ENCODE data around the gene NECTIN1.

The NECTIN1 gene

DNA sequence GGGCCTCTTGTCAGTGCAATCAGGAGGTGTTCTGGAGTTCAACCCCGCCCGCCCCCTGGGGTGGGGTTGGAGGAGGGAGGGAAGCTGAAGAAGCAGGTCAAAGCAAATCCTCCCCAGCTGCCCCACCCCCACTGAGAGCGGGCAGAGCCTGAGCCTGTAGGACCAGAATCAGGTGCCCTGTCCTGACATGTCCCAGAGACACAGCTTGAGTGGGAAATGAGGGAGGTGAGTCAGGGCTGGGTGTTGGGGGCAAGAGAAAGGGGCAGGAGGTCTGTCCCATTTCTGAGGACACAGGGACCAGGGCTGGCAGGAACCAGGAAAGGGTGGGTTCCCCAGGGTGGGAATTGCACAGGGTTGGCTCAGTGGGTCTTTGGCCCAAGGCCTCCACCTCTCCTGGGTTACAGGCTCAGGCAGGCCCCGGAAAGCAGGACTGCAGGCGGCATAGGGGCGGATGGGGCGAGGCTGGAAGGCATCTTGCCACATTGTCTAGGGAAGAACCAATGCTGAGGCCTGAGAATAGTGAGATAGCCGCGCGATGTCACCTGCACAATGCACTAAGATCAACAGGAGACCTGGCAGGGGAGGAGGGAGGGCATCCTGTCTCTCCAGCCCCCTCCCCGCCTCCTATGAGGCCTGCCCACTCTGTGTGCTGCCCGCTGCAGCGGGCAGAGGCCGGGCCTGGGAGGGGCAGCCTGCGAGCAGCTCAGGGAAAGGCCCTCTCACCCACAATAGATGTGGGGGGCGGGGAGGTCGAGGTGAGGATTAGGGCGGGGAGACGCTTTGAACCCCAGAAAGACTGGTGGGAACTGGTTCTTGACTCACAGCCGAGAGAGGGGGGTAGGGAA lies 32.4 kb downstream of the NECTIN1 start:
- no peak overlapping the region for H3K4me3 ChIP-seq (ENCODE audit: low read length)
- DNase-seq (ENCODE audit: low read depth) = peak; percentile 100
- TF ChIP-seq, protein P1, sequence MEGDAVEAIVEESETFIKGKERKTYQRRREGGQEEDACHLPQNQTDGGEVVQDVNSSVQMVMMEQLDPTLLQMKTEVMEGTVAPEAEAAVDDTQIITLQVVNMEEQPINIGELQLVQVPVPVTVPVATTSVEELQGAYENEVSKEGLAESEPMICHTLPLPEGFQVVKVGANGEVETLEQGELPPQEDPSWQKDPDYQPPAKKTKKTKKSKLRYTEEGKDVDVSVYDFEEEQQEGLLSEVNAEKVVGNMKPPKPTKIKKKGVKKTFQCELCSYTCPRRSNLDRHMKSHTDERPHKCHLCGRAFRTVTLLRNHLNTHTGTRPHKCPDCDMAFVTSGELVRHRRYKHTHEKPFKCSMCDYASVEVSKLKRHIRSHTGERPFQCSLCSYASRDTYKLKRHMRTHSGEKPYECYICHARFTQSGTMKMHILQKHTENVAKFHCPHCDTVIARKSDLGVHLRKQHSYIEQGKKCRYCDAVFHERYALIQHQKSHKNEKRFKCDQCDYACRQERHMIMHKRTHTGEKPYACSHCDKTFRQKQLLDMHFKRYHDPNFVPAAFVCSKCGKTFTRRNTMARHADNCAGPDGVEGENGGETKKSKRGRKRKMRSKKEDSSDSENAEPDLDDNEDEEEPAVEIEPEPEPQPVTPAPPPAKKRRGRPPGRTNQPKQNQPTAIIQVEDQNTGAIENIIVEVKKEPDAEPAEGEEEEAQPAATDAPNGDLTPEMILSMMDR (IDR thresholded peaks at IDR 0.05; ENCODE audit: insufficient read depth, low read depth, low read length, missing control alignments) = no peak

DNA sequence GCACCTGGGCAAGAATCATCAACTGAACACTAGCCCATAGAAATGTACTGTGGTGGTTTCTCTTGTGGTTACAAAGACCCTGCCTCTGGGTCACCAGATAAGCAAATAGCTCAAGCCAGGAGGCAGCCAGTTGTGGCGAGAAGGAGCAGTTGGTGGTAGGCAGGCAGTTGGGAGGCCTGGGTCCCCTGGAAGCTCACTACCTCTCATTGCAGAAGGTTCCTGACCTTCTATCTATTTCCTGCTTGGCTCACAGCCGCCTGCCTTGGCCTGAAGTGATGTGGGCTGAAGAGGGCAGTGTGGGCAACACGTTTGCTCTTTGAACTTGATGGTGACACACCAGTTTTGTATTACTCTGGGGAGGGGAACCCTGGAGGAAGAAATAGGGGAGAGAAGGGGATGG lies 34.7 kb downstream of the NECTIN1 start:
- TF ChIP-seq, protein P1 (IDR thresholded peaks at IDR 0.05; ENCODE audit: insufficient read depth, low read depth, low read length, missing control alignments) = no peak
- no peak overlapping the region for H3K4me3 ChIP-seq (ENCODE audit: low read length)
- peak; percentile 40 for DNase-seq (ENCODE audit: low read depth)

DNA sequence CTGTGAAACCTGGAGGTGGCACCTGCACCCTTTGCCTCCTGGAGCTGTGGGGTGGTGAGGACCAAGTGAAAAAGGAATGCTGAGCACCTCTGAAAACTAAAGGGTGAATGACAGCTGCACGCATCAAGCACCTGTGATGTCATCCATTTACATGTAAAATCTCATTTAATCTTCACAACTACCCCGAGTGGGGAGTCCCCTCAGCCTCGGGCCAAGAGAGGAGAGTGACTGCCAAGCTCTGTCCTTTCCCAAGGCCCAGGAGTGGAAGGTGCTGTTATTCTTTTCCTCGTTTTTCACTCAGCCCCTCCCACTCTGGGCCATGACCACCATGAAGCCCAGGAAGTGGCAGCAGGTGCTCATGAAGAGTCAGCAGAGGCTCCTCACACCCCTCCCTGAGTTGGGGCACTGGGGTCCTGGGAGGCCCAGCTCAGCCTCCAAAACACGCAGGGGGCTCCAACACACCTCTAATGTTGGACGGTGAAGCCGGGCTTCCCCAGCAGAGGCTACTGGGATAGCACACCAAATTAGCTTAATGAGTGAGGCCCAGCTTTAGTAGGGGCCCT lies 35.7 kb downstream of the NECTIN1 start:
- peak; percentile 83 for DNase-seq (ENCODE audit: low read depth)
- no peak overlapping the region for H3K4me3 ChIP-seq (ENCODE audit: low read length)
- TF ChIP-seq, protein P1 (IDR thresholded peaks at IDR 0.05; ENCODE audit: insufficient read depth, low read depth, low read length, missing control alignments) = no peak

DNA sequence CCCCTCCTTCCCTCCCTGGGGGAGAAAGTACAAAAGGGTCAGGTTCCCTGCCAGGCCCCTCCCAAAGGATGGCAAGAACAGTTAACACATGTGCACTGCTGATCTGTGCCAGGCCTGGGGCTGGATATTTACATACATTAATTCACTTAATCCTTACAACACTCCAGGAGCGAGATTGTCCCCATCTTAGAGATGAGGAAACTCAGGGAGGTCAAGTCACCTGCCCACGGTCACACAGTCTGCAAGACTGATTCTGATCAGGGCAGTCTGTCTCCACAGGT lies 36.5 kb downstream of the NECTIN1 start:
- no peak overlapping the region for H3K4me3 ChIP-seq (ENCODE audit: low read length)
- DNase-seq (ENCODE audit: low read depth) = peak; percentile 76
- TF ChIP-seq, protein P1 (IDR thresholded peaks at IDR 0.05; ENCODE audit: insufficient read depth, low read depth, low read length, missing control alignments) = no peak

DNA sequence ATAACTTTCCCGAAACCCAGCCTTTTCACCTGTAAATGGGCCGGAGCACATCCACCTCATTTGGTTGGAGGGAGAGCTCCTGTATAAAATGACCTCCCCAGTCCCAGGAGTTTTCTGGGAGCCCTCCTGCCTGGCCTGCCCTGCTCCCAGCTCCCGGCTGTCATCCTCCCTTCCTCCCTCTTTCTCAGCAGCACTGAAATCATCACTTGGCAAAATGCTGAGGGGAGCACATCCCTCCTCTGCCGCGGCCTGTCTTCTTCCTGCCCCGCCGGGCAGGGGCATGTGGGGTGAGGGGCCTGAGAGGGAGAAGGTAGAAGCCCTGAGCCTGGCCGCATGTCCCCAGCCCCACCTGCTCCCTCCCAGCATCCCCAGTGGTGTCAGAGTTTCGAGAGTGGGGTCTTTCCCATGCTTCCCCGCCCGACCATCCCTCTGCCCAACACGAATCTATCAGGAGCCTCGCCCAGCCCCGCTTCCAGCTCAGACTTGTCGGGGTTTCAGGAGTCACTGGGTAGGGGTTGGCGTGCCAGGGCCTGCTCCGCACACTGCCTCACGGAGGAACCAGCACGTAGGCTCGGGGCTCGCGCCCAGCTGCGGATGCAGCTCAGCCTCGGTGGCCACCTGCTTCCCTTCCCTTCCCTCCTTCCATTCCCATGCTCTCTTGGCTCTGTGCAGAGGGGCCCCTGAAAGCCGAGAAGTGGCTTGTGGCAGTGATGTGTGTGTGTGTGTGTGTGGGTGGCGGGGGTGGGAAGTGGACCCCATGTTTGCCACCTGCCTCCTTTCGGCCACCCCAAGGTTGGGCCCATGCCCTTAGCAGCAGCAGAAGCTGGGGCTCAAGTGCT lies 37.1 kb downstream of the NECTIN1 start:
- H3K4me3 ChIP-seq (ENCODE audit: low read length) = no peak overlapping the region
- TF ChIP-seq, protein P1 (IDR thresholded peaks at IDR 0.05; ENCODE audit: insufficient read depth, low read depth, low read length, missing control alignments) = no peak
- DNase-seq (ENCODE audit: low read depth) = peak; percentile 100

DNA sequence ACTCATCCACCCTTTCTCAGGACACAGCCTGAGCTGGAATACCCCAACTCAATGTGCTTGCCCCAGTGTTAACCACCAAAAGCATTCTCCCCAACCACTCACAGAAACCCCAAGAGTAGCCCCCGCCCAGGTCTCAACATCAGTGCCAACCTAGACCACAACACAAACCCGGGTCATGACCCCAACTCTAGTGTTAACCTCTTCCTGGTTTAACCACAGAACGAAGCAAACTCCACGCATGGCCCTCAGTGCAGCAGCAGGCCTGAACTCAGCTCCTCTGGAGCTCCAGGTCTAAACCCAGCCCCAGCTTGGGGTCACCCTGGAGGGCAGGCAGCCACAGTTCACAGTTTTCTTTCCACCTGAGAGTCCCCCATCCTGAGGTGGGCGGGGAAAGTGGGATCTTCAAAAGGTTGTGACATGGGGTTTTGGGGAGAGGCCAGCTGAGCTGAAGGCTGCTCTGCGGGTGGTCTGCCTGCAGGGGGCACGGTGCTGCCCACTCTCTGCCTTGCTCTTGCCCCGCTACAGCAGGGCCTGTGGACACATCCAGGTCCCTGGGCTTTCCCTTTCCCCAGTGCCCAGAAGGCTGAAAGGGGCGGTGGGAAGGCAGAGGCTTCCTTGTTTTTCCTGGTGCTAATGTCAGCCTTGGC lies 37.9 kb downstream of the NECTIN1 start:
- no peak overlapping the region for H3K4me3 ChIP-seq (ENCODE audit: low read length)
- no peak for DNase-seq (ENCODE audit: low read depth)
- TF ChIP-seq, protein P1 (IDR thresholded peaks at IDR 0.05; ENCODE audit: insufficient read depth, low read depth, low read length, missing control alignments) = no peak

Measured in epithelial cell of esophagus (primary cell).